Hepatic stellate cell (primary cell): ENCODE measurements around the gene PRKG2.
"Not testable (repeated sequence)": the region's sequence is repeated elsewhere in the genome, so short reads cannot be mapped to it uniquely, and the experiment has no call there.

Experiments used
- DNase-seq: peaks from one replicate; pipeline ENCODE4 v3.0.0; 2011; ENCODE audit warnings: low spot score

Gene PRKG2, protein sequence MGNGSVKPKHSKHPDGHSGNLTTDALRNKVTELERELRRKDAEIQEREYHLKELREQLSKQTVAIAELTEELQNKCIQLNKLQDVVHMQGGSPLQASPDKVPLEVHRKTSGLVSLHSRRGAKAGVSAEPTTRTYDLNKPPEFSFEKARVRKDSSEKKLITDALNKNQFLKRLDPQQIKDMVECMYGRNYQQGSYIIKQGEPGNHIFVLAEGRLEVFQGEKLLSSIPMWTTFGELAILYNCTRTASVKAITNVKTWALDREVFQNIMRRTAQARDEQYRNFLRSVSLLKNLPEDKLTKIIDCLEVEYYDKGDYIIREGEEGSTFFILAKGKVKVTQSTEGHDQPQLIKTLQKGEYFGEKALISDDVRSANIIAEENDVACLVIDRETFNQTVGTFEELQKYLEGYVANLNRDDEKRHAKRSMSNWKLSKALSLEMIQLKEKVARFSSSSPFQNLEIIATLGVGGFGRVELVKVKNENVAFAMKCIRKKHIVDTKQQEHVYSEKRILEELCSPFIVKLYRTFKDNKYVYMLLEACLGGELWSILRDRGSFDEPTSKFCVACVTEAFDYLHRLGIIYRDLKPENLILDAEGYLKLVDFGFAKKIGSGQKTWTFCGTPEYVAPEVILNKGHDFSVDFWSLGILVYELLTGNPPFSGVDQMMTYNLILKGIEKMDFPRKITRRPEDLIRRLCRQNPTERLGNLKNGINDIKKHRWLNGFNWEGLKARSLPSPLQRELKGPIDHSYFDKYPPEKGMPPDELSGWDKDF

DNA sequence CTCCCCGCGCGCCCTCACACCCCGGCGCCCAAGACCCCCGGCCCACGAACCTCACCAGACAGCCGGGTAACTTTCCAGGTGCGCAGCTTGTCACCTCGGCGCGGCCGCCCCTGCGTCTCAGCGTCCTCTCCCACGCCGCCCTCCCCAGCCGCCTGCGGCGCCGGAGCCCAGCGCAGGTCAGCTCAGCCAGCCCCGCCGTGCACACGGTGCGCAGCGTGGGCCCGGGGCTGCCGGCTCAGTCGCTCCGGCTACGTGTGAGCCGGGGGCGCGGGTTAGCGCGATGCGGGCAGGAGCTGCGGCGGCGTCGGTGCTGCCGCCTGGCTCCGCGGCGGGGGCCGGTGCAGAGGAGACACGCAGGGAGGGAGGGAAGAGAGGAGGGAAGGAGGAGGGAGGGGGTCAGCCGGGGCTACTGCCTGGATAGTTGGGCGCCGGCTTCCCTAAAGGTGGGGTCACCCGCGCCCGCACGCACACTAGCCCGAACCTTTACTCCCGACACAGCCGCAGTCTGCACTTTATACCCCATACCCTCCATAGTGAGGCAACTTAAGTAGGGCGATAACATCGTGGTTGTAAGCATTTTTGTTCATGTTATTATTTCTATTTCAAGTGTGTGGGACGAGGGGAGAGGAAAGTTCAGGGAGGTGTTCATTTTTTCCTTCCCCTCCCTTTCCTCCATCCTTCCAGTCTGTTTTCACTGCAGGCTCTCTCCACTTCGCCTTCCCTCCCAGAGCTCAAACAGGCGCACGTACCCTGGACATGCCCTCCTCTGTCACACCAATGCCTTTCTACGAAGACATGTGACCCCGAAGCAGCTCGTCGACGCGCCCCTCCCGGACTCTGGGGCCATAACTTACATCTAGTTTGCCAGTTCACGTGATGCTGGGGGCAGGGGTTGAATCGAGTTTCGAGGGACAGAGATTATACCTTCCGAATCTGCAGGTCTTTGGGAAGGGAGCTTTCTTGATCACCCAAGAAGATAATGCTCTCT, at the start of gene PRKG2:
Gene PRKG2 (minus strand): TSS at position 342 of the 988 bp plus-strand sequence. CDS start 10,175 bp downstream, outside the sequence.
- no peak for DNase-seq

DNA sequence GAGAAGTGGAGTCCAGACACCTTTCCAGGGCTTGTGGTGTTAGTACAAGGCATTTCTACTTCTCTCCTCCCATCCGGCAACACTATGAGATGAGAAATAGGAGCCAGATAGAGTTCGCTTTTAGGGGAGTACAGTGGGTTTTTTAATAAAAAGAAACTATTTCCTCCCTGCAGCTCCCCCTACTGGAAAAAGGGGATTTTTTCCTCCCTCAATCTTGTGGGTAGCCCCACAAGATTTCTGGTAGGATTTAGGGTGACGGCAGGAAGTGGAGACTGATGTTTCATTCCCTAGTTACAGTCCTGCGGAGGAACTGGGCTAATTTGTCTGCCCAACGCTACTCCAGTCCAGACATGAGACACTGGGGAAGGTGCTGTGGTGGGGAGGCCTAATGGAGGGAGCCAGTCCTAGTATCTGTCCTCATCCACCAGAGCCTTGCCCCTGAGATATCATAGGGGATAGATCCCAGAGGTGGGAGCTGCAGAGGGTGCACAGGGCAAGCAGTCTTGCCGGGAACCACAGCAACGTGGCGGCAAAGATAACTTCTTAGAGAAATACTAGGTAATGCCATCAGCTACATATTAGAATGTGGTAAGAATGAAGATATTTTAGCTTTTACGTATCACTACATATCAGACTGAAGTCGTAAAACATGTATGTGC, 45.5 kb upstream of the PRKG2 start:
- no peak for DNase-seq

GRCh38 chr4:81258841-81259550, 44.0 kb upstream of the PRKG2 start:
- no peak for DNase-seq

GRCh38 chr4:81257816-81258215, 42.8 kb upstream of the PRKG2 start:
- no peak for DNase-seq

DNA sequence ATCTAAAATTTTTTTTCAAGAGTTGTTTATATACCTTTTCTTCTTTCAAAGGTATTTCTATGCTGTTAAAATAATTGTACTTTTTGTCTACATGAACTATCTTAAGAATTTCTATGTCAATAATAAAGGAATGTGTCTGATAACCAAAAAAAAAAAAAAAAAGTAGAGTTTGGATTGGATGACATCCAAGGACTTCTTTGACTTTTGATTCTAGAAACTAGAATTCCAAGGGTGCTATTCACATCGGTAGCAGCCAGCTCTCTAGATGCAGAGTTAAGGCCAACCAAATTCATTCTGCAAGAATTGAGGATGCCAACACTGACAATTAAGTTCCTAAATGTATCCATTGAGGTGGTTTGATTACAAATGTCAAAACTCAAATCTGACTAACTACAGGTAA, 42.0 kb upstream of the PRKG2 start:
- DNase-seq: no peak

- DNase-seq: no peak
Measured at GRCh38 chr4:81256059-81256970, 41.3 kb upstream of the PRKG2 start.

- DNase-seq: no peak
Measured at GRCh38 chr4:81255524-81255923, 40.5 kb upstream of the PRKG2 start.

DNA sequence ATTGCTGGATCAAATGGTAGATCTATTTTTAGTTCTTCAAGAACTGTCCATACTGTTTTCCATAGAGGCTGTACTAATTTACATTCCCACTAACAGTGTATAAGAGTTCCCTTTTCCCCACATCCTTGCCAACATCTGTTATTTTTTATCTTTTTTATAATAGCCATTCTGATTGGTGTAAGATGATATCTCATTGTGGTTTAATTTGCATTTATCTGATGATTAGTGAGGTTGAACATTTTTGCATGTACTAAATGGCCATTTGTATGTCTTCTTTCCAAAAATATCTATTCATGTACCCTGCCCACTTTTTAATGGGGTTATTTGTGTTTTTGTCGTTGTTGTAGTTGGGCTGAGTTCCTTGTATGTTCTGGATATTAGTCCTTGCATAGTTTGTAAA, 35.4 kb upstream of the PRKG2 start:
- no peak for DNase-seq

- DNase-seq: no peak
Measured at GRCh38 chr4:81245218-81246009, 30.4 kb upstream of the PRKG2 start.

DNA sequence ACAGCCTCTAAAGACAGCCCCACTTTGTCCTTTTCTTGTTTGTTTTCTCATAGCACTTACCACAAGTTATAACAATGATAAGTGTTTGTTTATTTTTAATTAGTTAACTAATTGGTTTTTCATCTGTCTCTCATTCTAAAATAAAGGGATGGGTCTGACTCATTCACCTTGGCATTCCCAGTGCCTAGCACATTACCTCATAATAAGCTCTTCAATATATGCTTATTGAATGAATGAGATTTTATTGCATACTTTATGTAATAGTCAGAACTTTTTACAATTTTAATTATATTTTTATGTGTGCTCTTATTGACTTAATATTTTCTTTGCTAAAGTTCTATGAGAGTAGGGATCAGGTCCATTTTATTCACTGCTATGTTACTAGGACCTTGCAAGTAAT, 22.8 kb upstream of the PRKG2 start:
- DNase-seq: no peak

- no peak for DNase-seq
Measured at GRCh38 chr4:81235982-81236749, 21.1 kb upstream of the PRKG2 start.

GRCh38 chr4:81227968-81228367, 12.9 kb upstream of the PRKG2 start:
- DNase-seq: no peak

DNA sequence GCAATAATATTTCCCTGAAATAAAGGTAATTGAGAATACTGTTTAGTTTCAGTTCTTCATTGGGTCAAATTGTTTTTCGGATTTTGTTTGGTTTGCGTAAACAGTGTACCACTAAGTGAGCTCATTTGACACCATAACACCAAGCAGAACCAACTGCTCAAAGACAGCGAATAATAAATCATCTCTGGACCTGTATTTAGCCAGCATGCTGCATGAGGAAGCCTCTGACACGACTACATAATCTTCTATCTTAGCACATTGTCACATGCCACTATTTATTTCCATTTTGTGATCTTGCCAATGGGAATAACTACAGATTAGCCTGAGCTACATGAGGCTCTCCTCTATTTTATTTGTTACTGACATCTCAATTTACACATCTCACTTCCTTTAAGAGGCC, 12.1 kb upstream of the PRKG2 start:
- DNase-seq: no peak

DNA sequence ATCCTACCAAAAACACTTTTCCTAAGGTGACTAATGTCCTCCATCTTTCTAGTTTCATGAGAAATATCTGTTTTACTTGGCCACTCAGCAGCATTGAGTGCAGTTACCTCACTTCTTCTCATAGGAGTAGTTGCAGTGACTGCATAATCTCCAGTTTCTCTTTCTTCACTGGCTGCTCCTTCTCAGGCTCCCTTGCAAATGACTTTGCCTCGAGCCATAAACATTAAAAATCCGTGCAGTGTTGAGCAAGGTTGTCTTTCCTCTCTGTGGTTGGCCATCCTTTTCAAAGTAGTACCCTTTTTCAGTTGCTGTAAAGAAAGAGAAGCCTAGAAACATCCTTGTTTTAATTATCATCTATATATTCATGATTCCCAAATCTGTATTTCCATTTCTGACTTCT, 10.2 kb upstream of the PRKG2 start:
- DNase-seq: no peak

DNA sequence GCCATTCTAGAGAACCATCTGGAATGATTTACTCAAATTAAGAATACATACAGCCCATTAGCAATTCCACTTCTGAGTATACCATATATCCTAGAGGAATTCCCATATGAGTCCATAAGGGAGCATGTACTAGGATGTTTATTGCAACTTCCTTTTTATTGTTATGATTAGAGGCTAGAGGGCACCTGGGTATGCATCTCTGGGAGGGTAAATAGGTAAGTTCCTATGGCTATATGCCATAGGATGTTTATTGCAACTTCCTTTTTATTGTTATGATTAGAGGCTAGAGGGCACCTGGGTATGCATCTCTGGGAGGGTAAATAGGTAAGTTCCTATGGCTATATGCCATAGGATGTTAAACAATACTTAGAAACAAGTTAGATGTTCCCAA, 7.1 kb upstream of the PRKG2 start:
- not testable (repeated sequence) for DNase-seq

DNA sequence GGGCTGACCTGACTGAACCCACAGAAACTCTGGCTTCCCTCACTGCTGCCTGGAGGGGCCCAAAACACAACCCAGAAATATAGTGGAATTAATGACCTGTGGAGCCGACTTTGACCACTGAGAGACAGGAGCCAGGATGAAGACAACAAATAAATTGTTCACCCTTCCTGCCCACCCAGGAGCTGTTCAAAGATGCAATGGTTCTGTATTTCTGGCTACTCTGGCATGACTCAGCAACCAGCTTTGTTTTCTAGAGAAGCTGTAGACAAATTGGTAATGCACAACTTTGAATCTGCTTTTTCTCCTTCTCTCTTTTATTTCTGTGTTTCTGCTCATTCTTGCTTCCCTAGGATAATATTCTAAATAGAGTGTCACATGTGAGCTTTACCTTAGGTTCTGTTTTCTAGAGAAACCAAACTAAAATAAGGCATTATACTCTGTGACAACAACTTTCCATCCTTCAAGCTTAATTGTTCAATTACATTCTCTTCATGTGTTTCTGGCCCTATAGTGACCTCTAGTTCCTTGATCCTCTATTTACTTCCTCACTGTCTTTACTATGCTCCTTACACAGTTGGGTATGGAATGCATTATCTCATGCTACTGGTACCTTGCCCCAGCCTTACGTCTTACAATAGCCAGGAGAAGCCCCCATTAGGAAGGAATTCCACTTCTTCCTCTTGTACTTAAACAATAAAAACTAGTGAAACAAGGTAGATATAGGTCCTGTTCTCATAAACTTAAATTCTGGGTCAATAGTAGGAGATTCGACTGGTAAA, 6.5 kb upstream of the PRKG2 start:
- no peak for DNase-seq

GRCh38 chr4:81220271-81220670, 5.2 kb upstream of the PRKG2 start:
- DNase-seq: no peak

- no peak for DNase-seq
Measured at GRCh38 chr4:81218206-81218605, 3.2 kb upstream of the PRKG2 start.
